NCI-H748 (cell line): Measurements from ENCODE around the gene MRPS27.

ENCODE experiments used
- DNase-seq: peaks from one replicate; lab custom pipeline; 2025; ENCODE audit not compliant: unreplicated experiment; lab: John Stamatoyannopoulos, UW

The MRPS27 gene

GRCh38 chr5:72319976-72320752 is at the start of gene MRPS27, which contains the start of gene PTCD2:
TSS of gene MRPS27 (minus strand) at chr5:72320240. CDS start at chr5:72320221, 19 bp downstream.
TSS of gene PTCD2 (plus strand) at chr5:72320373. CDS start at chr5:72320383, 10 bp downstream.
- DNase-seq, result peak; percentile 99

- no peak for DNase-seq
These were observed 49.7 kb upstream of the MRPS27 start for GRCh38 chr5:72369711-72370110.

GRCh38 chr5:72369301-72369700 is 49.3 kb upstream of the MRPS27 start:
- DNase-seq, result no peak

GRCh38 chr5:72368271-72368670 is 48.2 kb upstream of the MRPS27 start:
- no peak for DNase-seq

- DNase-seq, result peak; percentile 75
These were observed 46.4 kb upstream of the MRPS27 start for GRCh38 chr5:72366324-72366976.

- no peak for DNase-seq
These were observed 44.9 kb upstream of the MRPS27 start for GRCh38 chr5:72364951-72365350.

- DNase-seq, result no peak
These were observed 44.1 kb upstream of the MRPS27 start for GRCh38 chr5:72364171-72364570.

GRCh38 chr5:72363166-72363802 is 43.2 kb upstream of the MRPS27 start:
- DNase-seq, result no peak

GRCh38 chr5:72359886-72360285 is 39.8 kb upstream of the MRPS27 start:
- no peak for DNase-seq

- DNase-seq, result no peak
These were observed 38.9 kb upstream of the MRPS27 start for GRCh38 chr5:72358925-72359324.

- DNase-seq, result no peak
These were observed 36.3 kb upstream of the MRPS27 start for GRCh38 chr5:72356361-72356760.

GRCh38 chr5:72355706-72356299 is 35.8 kb upstream of the MRPS27 start:
- DNase-seq, result peak; percentile 31

GRCh38 chr5:72353046-72353445 is 33.0 kb upstream of the MRPS27 start:
- DNase-seq, result no peak

- no peak for DNase-seq
These were observed 32.6 kb upstream of the MRPS27 start for GRCh38 chr5:72352616-72353015.

GRCh38 chr5:72351376-72351775 is 31.3 kb upstream of the MRPS27 start:
- DNase-seq, result no peak

- DNase-seq, result no peak
These were observed 27.8 kb upstream of the MRPS27 start for GRCh38 chr5:72347801-72348308.

GRCh38 chr5:72346398-72346797 is 26.4 kb upstream of the MRPS27 start:
- DNase-seq, result no peak

GRCh38 chr5:72338689-72339209 is 18.7 kb upstream of the MRPS27 start:
- DNase-seq, result no peak

- DNase-seq, result no peak
These were observed 17.1 kb upstream of the MRPS27 start for GRCh38 chr5:72337159-72337558.

GRCh38 chr5:72330712-72331111 is 10.7 kb upstream of the MRPS27 start:
- no peak for DNase-seq

GRCh38 chr5:72328172-72328571 is 8.1 kb upstream of the MRPS27 start:
- DNase-seq, result no peak
